ENCODE data around the gene PPP2R3B.

The PPP2R3B gene

DNA sequence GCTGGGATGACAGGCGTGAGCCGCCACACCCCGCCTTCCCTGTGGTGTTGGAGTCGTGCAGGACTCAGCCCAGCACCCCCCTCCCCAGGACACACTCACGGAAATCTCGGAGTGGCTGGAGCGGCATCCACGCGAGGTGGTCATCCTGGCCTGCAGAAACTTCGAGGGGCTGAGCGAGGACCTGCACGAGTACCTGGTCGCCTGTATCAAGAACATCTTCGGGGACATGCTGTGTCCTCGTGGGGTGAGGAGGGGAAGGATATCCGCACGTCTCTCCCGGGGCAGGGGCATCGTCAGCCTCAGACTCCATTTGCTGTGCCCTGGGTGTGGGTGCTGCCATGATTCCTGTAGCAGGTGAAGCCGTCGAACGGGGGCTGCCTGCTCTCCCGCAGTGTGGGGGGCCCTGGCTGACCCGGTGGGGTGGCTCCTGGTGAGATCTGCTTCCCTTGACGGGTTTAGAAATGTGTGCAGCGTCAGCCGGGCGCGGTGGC lies 95.3 kb downstream of the PPP2R3B start:
- no peak for FAIRE-seq

DNA sequence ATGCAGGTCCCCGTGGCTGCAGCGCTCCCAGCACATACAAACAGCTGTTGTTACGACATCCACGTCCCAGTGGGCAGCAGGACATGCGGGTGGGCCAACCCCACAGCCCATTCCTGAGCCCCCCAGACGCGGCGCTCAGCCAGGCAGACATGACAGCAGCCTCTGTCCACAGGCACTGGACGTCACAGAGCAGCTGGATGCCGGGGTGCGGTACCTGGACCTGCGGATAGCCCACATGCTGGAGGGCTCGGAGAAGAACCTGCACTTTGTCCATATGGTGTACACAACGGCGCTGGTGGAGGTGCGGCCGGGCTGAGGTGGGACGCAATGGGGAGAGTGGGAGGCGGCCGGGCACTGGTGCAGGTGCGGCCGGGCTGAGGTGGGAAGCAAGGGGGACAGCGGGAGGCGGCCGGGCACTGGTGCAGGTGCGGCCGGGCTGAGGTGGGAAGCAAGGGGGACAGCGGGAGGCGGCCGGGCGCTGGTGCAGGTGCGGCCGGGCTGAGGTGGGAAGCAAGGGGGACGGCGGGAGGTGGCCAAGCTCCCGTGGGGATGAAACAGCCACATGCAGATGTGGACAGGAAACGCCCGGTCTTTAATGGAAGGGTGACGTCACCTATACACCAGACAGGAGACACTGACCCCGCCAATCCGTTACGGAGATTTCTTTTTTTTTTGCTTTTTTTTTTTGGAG lies 96.1 kb downstream of the PPP2R3B start:
- no peak for FAIRE-seq

DNA sequence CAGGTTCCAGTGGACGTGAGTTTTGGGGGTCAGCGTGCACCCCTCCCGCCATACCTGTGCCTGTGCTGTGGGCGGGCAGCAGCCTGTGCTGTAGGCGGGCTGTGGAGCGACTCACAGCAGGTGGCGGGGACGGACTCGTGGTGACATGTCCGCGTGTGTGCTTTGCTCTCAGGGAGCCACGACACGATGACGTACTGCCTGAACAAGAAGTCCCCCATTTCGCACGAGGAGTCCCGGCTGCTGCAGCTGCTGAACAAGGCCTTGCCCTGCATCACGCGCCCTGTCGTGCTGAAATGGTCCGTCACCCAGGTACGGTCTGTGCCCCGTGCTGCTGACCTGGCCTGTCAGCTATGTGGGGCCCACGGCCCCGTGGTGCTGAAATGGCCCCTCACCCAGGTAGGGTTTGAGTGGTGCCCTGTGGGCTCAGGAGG lies 98.1 kb downstream of the PPP2R3B start:
- FAIRE-seq = no peak

- FAIRE-seq = no peak
Observed at GRCh38 chrX:287670-288069, 99.0 kb downstream of the PPP2R3B start.

GRCh38 chrX:285076-285677 lies 101.5 kb downstream of the PPP2R3B start:
- FAIRE-seq = no peak

Measured in G401.6 (cell line).